Fibroblast of pulmonary artery (primary cell): ENCODE measurements around the gene NIN.

ENCODE experiments used
- DNase-seq: peaks from one replicate; pipeline ENCODE4 v3.0.0-alpha.2; 2010; ENCODE audit warnings: low read depth
- H3K4me3 ChIP-seq: replicated peaks from 2 replicates; pipeline ENCODE4 v1.5.1; 2011; ENCODE audit warnings: low read depth, mild to moderate bottlenecking, control low read depth, low read length, moderate library complexity
- TF ChIP-seq, protein P1 (sequence below): IDR thresholded peaks from 2 replicates; pipeline ENCODE4 v1.5.1; 2011; ENCODE audit warnings: mild to moderate bottlenecking, control low read depth, low read length, inconsistent platforms; ENCODE audit errors: missing control alignments

The NIN gene

DNA sequence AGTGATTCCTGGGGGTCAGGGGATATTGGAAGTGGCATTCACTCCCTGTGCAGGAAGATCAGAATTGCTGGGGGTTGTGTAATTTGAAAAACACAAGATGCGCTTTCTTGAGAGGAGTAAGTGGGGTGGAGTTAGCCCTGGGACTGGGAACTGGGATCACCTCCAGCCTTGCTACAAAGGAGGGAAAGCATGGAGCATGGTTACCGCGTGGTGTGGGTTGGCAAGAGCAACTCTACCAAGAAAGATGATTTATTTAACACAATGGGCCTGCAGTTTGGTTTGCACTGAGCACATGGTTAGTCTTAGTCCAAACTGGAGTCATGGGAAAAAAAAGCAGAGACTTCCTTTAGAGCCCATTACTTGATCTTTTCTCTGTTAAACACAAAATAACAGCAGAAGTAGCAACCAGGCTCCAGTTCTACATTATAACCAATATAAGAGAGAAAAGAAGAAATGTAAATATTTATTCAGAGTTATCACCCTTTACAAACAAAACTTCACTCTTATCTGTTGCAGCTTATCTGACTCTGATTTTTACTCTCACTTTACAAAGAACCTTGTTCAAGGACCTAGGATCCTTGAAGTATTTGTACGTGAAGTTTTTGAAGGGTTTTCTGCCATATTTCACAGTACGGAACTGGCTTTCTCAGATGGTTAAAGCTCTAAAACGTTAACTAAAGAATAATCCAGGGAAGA is 2.1 kb upstream of the NIN start:
- H3K4me3 ChIP-seq, result no peak overlapping the region
- TF ChIP-seq, protein P1, sequence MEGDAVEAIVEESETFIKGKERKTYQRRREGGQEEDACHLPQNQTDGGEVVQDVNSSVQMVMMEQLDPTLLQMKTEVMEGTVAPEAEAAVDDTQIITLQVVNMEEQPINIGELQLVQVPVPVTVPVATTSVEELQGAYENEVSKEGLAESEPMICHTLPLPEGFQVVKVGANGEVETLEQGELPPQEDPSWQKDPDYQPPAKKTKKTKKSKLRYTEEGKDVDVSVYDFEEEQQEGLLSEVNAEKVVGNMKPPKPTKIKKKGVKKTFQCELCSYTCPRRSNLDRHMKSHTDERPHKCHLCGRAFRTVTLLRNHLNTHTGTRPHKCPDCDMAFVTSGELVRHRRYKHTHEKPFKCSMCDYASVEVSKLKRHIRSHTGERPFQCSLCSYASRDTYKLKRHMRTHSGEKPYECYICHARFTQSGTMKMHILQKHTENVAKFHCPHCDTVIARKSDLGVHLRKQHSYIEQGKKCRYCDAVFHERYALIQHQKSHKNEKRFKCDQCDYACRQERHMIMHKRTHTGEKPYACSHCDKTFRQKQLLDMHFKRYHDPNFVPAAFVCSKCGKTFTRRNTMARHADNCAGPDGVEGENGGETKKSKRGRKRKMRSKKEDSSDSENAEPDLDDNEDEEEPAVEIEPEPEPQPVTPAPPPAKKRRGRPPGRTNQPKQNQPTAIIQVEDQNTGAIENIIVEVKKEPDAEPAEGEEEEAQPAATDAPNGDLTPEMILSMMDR, result no peak
- no peak for DNase-seq

DNA sequence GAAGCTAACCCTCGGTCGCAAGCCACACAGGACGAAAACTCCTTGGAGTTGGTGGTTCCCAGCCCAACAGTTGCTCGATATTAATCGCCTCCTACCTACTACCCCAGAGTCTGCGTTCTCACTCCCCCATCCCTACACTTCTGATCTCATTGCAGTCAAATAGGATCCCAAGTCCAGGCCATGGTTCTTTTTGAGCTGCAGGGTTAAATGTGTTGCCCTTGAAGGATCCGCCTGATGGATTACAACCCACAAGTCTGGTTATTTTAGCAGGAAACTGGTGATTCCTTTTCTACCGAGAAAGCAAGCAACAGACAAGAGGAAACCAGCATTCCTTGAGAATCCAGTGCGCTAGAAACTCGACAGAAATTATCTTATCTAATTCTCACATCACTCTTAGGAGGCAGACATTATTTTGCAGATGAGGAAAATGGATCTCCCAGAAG is 785 bp upstream of the NIN start:
- no peak for DNase-seq
- peak overlapping the region; percentile 73 for H3K4me3 ChIP-seq
- TF ChIP-seq, protein P1, result no peak

DNA sequence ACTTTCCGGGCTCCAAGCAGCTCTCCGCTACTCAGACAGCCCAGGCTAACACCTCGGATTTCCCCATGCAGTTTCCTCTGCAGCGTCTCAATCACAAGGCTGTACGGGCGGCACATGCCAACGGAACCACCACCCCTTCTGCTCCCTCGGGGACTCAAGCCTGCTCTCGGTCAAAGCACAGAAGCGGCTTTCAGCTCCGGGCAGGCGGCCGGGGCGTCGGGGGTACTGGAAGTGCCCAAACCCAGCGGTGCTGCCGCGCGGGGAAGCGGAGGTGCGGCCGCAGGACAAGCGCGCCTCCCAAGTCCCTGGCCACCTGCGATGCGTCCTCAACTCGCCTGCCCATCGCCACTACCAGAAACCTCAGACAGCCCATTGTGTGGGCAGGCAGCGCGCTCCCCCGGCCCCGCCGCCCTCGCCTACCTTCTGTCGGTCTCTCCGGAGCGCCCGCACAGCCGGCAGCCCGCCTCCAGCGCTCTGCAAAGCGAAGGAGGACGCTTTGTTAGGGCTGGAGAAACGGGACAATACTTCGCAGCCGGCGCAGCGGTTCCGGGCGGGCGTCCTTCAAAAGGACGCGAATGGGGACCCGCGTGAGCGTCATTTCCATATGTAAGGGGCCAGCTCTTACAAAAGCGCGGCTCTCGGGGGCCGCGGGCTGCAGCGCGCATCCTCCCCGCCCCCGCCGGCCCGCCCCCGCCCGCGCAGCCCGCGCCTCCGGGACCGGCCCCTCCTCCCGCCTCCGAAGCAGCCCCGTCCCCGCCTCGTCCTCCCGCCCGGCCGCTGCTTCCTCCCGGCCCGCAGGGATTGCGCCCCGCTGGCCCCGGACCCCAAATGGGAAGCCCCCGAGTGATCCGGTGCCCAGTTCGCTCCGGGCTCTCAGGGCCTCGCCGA is 674 bp downstream of the NIN start:
- H3K4me3 ChIP-seq, result peak overlapping the region; percentile 72
- DNase-seq, result peak; percentile 40
- TF ChIP-seq, protein P1, result no peak

DNA sequence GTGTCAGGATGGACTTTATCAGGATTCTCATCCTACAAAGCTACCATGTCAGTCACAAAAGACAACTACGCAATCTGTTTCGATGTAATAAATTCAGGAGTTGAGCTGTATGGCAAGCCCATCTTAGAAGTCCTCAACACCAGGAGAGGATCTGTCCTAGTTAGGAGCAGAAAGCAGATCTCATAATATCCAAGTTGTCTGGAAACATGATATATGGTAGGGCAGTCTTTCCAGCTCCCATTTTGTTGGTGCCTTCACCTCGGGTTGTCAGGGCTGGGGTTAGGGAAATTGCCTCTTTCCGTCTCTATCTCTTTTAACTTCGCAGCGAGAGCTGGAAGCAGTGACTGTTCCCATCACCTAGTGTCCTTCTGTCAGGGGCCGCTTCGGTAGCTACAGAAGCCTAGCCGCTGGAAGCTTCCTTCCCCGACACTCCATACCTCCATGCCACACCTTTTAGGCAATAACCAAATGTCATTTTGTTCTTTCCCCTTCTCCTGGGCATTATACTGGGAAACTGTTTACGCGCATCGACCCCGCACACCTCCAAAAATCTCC is 1.4 kb downstream of the NIN start:
- H3K4me3 ChIP-seq, result peak overlapping the region; percentile 72
- no peak for DNase-seq
- TF ChIP-seq, protein P1, result no peak

DNA sequence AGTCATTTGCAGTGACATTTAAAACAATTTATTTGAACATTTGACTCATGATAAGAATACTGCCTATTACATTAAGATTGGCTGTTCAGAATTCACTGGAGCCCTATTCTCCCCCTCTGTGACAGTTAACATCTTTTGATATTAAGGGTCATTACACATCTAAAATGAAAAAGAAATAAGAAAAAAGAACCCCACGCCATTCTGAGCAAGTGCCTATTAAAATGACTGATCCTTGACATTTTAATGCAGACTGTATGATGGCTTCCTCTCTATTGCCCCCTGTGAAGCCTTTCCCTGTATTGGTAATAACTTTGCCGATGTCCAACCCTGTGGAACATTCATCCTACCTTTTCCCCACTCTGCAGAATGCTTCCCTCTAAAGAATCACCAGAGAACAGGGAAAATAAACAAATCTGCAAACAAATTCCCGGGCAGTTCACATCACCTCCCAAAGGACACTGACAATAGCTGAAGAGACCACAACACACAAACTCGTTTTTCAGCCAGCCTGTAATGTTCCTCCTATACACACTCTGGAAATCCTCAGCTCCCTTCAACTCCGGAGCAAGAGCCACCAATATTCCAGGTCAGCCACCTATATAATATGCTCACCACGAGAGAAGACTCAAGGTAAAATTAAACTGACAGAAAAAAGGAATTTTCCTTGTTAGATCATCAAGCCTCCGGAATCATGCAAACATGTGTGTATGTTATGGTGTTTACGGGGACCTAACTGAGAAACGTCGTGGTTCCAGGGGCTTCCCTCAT is 2.1 kb downstream of the NIN start:
- no peak for DNase-seq
- peak overlapping the region; percentile 72 for H3K4me3 ChIP-seq
- TF ChIP-seq, protein P1, result no peak

DNA sequence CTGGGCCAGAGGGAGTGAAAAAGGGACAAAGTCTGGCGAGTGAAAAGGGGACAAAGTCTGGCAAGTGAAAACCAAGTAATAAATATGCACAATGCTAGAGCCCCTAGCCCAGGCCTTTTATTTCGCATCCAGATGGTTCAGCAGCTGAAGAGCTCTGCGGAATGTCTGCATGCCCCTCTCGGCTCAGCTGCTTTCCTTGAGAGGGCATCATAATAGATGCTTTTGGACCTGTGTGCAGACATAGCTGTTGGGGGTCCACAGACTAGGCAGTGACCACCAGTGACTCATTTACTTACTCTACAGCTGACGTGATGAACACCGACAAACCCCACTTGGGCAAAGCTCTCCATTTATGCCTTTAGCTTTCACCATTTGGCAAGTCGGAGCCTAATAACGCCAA is 4.3 kb downstream of the NIN start:
- TF ChIP-seq, protein P1, result no peak
- no peak for DNase-seq
- H3K4me3 ChIP-seq, result no peak overlapping the region
